Upper lobe of right lung (tissue), 1 donor: ENCODE measurements around the gene F13A1. TPM values are rescaled to one million over a fixed set of nuclear protein-coding genes. Genes with fewer than 3 reads are reported as not detected.

ENCODE experiments used
- ATAC-seq: fragments of 200-7000 bp; cut with Tn5 transposase; one replicate; pipeline ENCODE4 v1.9.1; 2020; ENCODE audit warnings: mild to moderate bottlenecking, moderate library complexity
- DNase-seq: peaks from one replicate; pipeline ENCODE4 v3.0.0-alpha.2; 2020
- H3K27ac ChIP-seq: fragments of 200-600 bp; one replicate; pipeline ENCODE4 v1.8.0; 2022
- H3K27me3 ChIP-seq: fragments of 200-600 bp; one replicate; pipeline ENCODE4 v1.8.0; 2022; ENCODE audit warnings: mild to moderate bottlenecking
- H3K36me3 ChIP-seq: fragments of 200-600 bp; one replicate; pipeline ENCODE4 v1.8.0; 2022
- H3K4me1 ChIP-seq: fragments of 200-600 bp; one replicate; pipeline ENCODE4 v1.8.0; 2022
- H3K4me3 ChIP-seq: fragments of 200-600 bp; one replicate; pipeline ENCODE4 v1.8.0; 2022; ENCODE audit warnings: mild to moderate bottlenecking
- H3K9me3 ChIP-seq: fragments of 200-600 bp; one replicate; pipeline ENCODE4 v1.8.0; 2022
- intact Hi-C: fragments of 100-400 bp; cut with DNase I; formaldehyde crosslinking; loops from one replicate; pipeline ENCODE4 v1.11.0; 2022
- total RNA-seq: library from RNA; stranded (reverse); fragmentation: NEBNext Ultra II Directional; extraction: Animal tissue kit (Norgen Biotek cat#: 25700); gene quantifications from one replicate; pipeline ENCODE4 v1.2.1, GENCODE V29; 2021
- TF ChIP-seq, protein P1 (sequence below): fragments of 200-600 bp; IDR thresholded peaks from one replicate; pipeline ENCODE4 v1.8.0; 2022; ENCODE audit warnings: antibody characterized with exemption
- donor health status: DM: no; HTN: yes; CAD: no; lungs with severe emphysema.

F13A1 gene
- total RNA-seq, 1 donor from 2014 or later, result 94.5 TPM

DNA sequence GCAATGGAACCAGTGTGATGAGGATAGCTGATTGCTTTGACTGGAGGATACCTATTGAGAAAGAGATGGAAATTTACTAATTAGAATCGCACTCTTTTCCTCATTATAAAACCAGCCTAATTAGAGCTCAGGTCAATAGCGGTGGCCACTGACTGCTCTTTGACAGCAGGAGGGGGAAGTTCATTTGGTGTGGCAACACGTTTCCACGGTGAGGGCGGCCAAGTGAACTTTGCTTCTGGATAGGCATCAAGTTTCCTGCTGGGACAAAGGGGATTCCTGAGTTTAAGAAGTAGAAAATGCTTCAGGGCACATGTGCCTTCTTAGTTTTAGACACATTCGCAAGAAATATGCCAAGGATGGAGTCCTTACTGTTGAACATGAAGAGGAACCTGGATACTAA is 168.4 kb downstream of the F13A1 start:
- H3K4me3 ChIP-seq, result no peak overlapping the region
- ATAC-seq (no peak), DNase-seq (no peak)
- H3K27ac ChIP-seq, result no peak overlapping the region
- H3K36me3 ChIP-seq, result no peaks in the 10 kb centered on the region
- intact Hi-C loops, result no loop called here
- no peaks in the 10 kb centered on the region for H3K4me1 ChIP-seq
- no peaks in the 10 kb centered on the region for H3K9me3 ChIP-seq
- TF ChIP-seq, protein P1, sequence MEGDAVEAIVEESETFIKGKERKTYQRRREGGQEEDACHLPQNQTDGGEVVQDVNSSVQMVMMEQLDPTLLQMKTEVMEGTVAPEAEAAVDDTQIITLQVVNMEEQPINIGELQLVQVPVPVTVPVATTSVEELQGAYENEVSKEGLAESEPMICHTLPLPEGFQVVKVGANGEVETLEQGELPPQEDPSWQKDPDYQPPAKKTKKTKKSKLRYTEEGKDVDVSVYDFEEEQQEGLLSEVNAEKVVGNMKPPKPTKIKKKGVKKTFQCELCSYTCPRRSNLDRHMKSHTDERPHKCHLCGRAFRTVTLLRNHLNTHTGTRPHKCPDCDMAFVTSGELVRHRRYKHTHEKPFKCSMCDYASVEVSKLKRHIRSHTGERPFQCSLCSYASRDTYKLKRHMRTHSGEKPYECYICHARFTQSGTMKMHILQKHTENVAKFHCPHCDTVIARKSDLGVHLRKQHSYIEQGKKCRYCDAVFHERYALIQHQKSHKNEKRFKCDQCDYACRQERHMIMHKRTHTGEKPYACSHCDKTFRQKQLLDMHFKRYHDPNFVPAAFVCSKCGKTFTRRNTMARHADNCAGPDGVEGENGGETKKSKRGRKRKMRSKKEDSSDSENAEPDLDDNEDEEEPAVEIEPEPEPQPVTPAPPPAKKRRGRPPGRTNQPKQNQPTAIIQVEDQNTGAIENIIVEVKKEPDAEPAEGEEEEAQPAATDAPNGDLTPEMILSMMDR, result no peak
- H3K27me3 ChIP-seq, result no peaks in the 10 kb centered on the region

DNA sequence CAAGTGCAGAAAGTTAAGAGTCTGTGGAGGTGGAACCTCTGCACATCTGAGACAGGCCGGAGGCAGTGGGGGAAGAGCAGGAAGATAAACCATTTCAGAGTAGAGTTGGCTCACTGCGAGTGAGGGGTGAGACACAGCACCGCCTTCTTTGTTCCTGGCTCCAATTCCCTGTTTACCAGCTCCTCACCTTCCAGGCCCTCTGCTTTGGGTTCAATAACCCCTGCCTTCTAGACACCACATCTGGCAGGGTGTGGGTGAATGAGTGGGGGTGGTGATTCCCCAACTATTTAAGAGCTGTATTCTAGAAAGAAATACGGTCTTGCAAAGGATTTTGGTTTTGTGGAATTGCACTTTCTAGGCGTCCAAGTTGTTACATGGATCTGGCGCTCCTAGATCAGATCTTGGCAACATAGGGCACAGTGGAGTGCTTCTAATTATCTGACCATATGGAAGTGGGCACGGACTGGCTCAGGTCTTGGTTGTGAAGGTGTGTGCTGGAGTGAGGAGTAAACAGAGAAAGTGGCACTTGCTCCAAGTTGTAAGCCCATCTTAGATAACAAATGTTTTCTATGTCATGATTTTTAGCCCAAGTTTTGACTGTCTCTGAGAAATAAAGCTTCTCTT is 172.2 kb downstream of the F13A1 start:
- intact Hi-C loops, result no loop called here
- TF ChIP-seq, protein P1, result no peak
- no peaks in the 10 kb centered on the region for H3K4me1 ChIP-seq
- H3K27ac ChIP-seq, result no peak overlapping the region
- no peaks in the 10 kb centered on the region for H3K27me3 ChIP-seq
- no peak overlapping the region for H3K4me3 ChIP-seq
- no peak for DNase-seq
- ATAC-seq, result no peak
- no peaks in the 10 kb centered on the region for H3K36me3 ChIP-seq
- no peaks in the 10 kb centered on the region for H3K9me3 ChIP-seq

DNA sequence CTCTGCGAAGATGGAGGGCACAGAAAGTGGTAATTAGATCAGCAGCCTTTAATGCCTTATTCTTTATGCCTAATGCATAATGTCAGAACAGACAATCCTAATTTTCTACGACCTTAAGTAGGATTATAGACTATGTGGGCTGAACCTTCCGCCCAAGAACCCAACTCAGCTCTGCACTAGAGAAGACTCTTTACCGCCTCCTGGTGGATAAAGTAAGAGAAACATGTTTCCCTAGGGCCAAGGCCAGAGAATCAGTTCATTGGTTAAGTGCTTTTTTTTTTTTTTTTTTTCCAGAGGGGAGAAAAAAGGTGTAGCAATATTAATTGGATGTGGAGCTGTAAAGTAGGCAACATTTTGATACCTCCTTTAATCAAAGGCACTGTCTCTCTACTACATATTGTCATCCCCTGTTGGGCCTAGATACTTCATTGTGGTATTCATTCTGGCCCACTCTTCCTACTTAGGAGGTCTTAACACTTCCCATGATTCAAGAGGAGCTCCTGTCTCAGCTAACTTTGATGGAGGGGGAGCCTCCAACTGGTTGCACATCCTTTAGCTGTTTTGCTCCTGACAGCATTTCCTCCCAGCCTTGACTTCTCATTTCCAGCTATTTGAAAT is 188.9 kb downstream of the F13A1 start:
- Histone ChIP-seq H3K4me3 (no peak overlapping the region), H3K27me3 (no peaks in the 10 kb centered on the region), H3K4me1 (no peaks in the 10 kb centered on the region), H3K27ac (no peak overlapping the region), H3K9me3 (no peaks in the 10 kb centered on the region), H3K36me3 (no peaks in the 10 kb centered on the region)
- ATAC-seq (peak; percentile 41), DNase-seq (no peak)
- TF ChIP-seq, protein P1, result peak; percentile 41
- intact Hi-C loops, result no loop called here

DNA sequence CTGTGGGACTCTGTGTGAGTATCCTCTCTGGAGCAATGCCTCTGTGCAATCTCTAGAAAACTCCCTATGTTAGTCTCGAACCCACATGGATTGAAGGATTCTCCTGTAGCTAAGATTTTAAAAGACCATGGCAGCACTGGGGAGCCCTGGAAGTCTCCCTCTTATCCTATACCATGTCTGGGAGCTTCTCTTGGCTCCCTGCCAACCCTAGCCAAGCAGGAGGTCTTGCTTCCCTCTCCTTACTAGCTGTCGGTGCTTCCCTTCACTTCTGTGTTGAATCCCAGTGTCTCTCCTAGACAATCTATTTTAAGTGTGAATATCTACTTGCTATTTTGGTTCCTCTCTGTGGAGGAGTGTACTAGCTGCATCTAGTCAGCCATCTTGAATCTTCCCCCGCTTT is 195.0 kb downstream of the F13A1 start:
- intact Hi-C loops, result no loop called here
- DNase-seq (no peak), ATAC-seq (no peak)
- Histone ChIP-seq H3K4me1 (no peaks in the 10 kb centered on the region), H3K9me3 (no peaks in the 10 kb centered on the region), H3K36me3 (no peaks in the 10 kb centered on the region), H3K27me3 (no peaks in the 10 kb centered on the region), H3K27ac (no peak overlapping the region), H3K4me3 (no peak overlapping the region)
- TF ChIP-seq, protein P1, result no peak

DNA sequence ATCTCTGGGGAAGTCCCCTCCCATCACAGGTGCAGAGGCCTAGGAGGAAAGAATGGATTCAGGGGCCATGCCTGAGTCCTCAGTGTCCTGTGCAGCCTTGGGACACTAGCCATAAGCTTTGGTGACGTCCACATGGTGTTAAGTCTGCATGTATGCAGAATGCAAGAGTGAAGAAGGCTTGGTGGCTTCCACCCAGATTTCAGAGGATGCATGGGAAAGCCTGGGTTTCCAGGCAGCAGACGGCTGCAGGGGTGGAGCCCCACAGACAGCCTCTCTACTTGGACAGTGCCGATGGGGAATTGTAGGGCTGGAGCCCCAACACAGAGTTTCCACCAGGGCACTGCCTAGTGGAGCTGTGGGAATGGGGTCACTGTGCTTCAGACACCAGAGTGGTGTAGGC is 196.7 kb downstream of the F13A1 start:
- ATAC-seq (no peak), DNase-seq (no peak)
- no peaks in the 10 kb centered on the region for H3K27me3 ChIP-seq
- H3K4me1 ChIP-seq, result no peaks in the 10 kb centered on the region
- H3K27ac ChIP-seq, result no peak overlapping the region
- intact Hi-C loops, result no loop called here
- no peaks in the 10 kb centered on the region for H3K36me3 ChIP-seq
- H3K4me3 ChIP-seq, result no peak overlapping the region
- H3K9me3 ChIP-seq, result no peaks in the 10 kb centered on the region
- TF ChIP-seq, protein P1, result no peak

DNA sequence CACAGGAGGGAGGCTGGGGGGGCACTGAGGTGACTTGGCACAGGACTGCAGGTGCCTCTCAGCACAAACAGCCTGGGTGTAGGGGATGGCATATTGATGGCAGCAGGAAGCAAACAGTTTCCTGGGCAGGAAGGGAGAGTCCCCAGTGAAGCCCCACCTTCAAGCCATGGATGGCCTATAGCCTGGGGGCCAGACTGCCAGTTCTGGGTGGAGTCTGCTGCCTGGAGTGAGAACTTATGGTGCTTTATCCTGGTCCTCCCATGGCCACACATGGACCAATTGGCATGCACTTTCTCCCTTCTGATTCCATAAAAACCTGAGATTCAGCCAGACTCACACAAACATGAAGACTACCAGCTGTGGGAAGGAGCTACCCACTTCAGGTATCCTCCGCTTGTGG is 198.5 kb downstream of the F13A1 start:
- TF ChIP-seq, protein P1, result no peak
- H3K27ac ChIP-seq, result no peak overlapping the region
- H3K36me3 ChIP-seq, result no peaks in the 10 kb centered on the region
- no peaks in the 10 kb centered on the region for H3K4me1 ChIP-seq
- no peaks in the 10 kb centered on the region for H3K9me3 ChIP-seq
- ATAC-seq (no peak), DNase-seq (no peak)
- H3K4me3 ChIP-seq, result no peak overlapping the region
- intact Hi-C loops, result no loop called here
- no peaks in the 10 kb centered on the region for H3K27me3 ChIP-seq
